SK-N-SH (cell line): ENCODE results near the gene SLC41A3. TPM values are rescaled to one million over a fixed set of nuclear protein-coding genes. Genes with fewer than 3 reads are reported as not detected.

Experiments
- CTCF ChIA-PET: fragments of 300-600, 350-600 bp; formaldehyde crosslinking; extraction: SDS; loops from one replicate; lab custom pipeline; 2021; lab: Yijun Ruan, JAX
- POLR2A ChIA-PET: fragments of 350-600 bp; sonication (Branson Sonifier 250); formaldehyde crosslinking; extraction: SDS; loops from one replicate; lab custom pipeline; 2020; ENCODE audit warnings: antibody characterized with exemption, inconsistent platforms; lab: Yijun Ruan, JAX
- DNase-seq: peaks from one replicate; pipeline ENCODE4 v3.0.0; 2012
- H2AFZ ChIP-seq: fragments of 200-600 bp; sonication (generic); 2 replicates; pipeline ENCODE4 v1.8.1; 2016; ENCODE audit warnings: antibody characterized with exemption, mild to moderate bottlenecking, low read depth
- H3F3A ChIP-seq: fragments of 200-600 bp; sonication (generic); replicated peaks from 2 replicates; pipeline ENCODE3; 2016; ENCODE audit warnings: antibody characterized with exemption, mild to moderate bottlenecking; ENCODE audit not compliant: insufficient read depth
- H3K27ac ChIP-seq, 2 experiments: fragments of 200-500 bp in 1 of 2; fragments of 200-600 bp in 1 of 2; sonication (Bioruptor generic) in 1 of 2; sonication (generic), shearing (Covaris generic) in 1 of 2; 2 replicates each; pipeline versions ENCODE4 v1.5.1 to v1.6.1; 2014 to 2016; ENCODE audit warnings: low read depth in 2 of 2, inconsistent platforms in 1 of 2, low read length in 1 of 2, mild to moderate bottlenecking in 1 of 2, mixed read lengths in 1 of 2
- H3K27me3 ChIP-seq: fragments of 200-600 bp; sonication (generic), shearing (Covaris generic); 2 replicates; pipeline ENCODE4 v1.6.1; 2016; ENCODE audit warnings: mixed run types; ENCODE audit not compliant: insufficient read depth
- H3K36me3 ChIP-seq, 2 experiments: fragments of 200-500 bp in 1 of 2; fragments of 200-600 bp in 1 of 2; sonication (Bioruptor generic) in 1 of 2; sonication (generic) in 1 of 2; replicated peaks in 1 of 2; 2 replicates each; pipeline versions ENCODE3 to v1.5.1; 2014 to 2016; ENCODE audit warnings: low read length in 1 of 2, mild to moderate bottlenecking in 1 of 2; ENCODE audit not compliant: insufficient read depth in 2 of 2, control insufficient read depth in 1 of 2
- H3K4me1 ChIP-seq, 2 experiments: fragments of 200-500 bp in 1 of 2; fragments of 200-600 bp in 1 of 2; sonication (Bioruptor generic) in 1 of 2; sonication (generic), shearing (Covaris generic) in 1 of 2; 2 replicates each; pipeline versions ENCODE4 v1.5.1 to v1.6.1; 2014 to 2016; ENCODE audit warnings: low read depth in 1 of 2, low read length in 1 of 2, mixed run types in 1 of 2; ENCODE audit not compliant: insufficient read depth in 2 of 2, control insufficient read depth in 1 of 2
- H3K4me2 ChIP-seq: fragments of 200-600 bp; sonication (generic), shearing (Covaris generic); 2 replicates; pipeline ENCODE4 v1.6.1; 2017; ENCODE audit warnings: mixed run types
- H3K4me3 ChIP-seq, 2 experiments: fragments of 200-500 bp in 1 of 2; fragments of 200-600 bp in 1 of 2; sonication (Bioruptor generic) in 1 of 2; sonication (generic), shearing (Covaris generic) in 1 of 2; 2 replicates each; pipeline versions ENCODE4 v1.5.1 to v1.8.1; 2014 to 2016; ENCODE audit warnings: low read depth in 2 of 2, inconsistent platforms in 1 of 2, low read length in 1 of 2, mild to moderate bottlenecking in 1 of 2, mixed read lengths in 1 of 2, moderate library complexity in 1 of 2
- H3K79me2 ChIP-seq: fragments of 200-600 bp; sonication (generic); 2 replicates; pipeline ENCODE4 v1.8.1; 2017; ENCODE audit warnings: mild to moderate bottlenecking; ENCODE audit not compliant: insufficient read depth
- H3K9ac ChIP-seq: fragments of 200-600 bp; sonication (generic); 2 replicates; pipeline ENCODE4 v1.6.1; 2017; ENCODE audit warnings: mixed run types
- H3K9me2 ChIP-seq: fragments of 200-600 bp; sonication (generic); 2 replicates; pipeline ENCODE4 v1.6.1; 2017; ENCODE audit warnings: mixed run types
- H3K9me3 ChIP-seq: fragments of 200-600 bp; sonication (generic); 2 replicates; pipeline ENCODE4 v1.6.1; 2017; ENCODE audit warnings: mixed run types, mild to moderate bottlenecking, moderate library complexity
- H4K20me1 ChIP-seq: fragments of 200-600 bp; sonication (generic); 2 replicates; pipeline ENCODE4 v1.6.1; 2017; ENCODE audit warnings: mild to moderate bottlenecking, mixed run types; ENCODE audit not compliant: insufficient read depth
- CHD2 ChIP-seq: fragments of 150-350 bp; IDR thresholded peaks from 2 replicates; pipeline ENCODE4 v1.6.1; 2018; ENCODE audit warnings: low read length; ENCODE audit not compliant: partially characterized antibody
- CTCF ChIP-seq: fragments of 200-600 bp; sonication (generic); IDR thresholded peaks from 2 replicates; pipeline ENCODE4 v1.6.1; 2017; ENCODE audit warnings: antibody characterized with exemption, mild to moderate bottlenecking, moderate library complexity
- EZH2phosphoT487 ChIP-seq: fragments of 200-600 bp; sonication (generic); IDR thresholded peaks from 2 replicates; pipeline ENCODE4 v1.6.1; 2017; ENCODE audit warnings: low read depth, mixed run types, mild to moderate bottlenecking, antibody characterized with exemption, moderate library complexity, borderline replicate concordance
- FOXM1 ChIP-seq: IDR thresholded peaks from 2 replicates; pipeline ENCODE4 v1.4.0; 2012; ENCODE audit warnings: low read depth, mild to moderate bottlenecking
- GABPA ChIP-seq: IDR thresholded peaks from 2 replicates; pipeline ENCODE4 v1.4.0; 2012; ENCODE audit warnings: low read depth, mild to moderate bottlenecking
- MEF2A ChIP-seq: IDR thresholded peaks from 2 replicates; pipeline ENCODE4 v1.4.0; 2012; ENCODE audit warnings: low read depth, borderline replicate concordance
- MXI1 ChIP-seq: IDR thresholded peaks from 2 replicates; pipeline ENCODE4 v1.6.1; 2012; ENCODE audit warnings: mild to moderate bottlenecking, low read depth, low read length, improper control_type of control experiment
- NRF1 ChIP-seq: IDR thresholded peaks from 2 replicates; pipeline ENCODE4 v1.6.1; 2012; ENCODE audit warnings: low read depth, mild to moderate bottlenecking, low read length
- RAD21 ChIP-seq: IDR thresholded peaks from 2 replicates; pipeline ENCODE4 v1.6.1; 2012; ENCODE audit warnings: mild to moderate bottlenecking, low read length
- RCOR1 ChIP-seq: fragments of 150-350 bp; IDR thresholded peaks from 2 replicates; pipeline ENCODE4 v1.6.1; 2017; ENCODE audit warnings: antibody characterized with exemption, low read length
- SIN3A ChIP-seq: IDR thresholded peaks from 2 replicates; pipeline ENCODE4 v1.6.1; 2012; ENCODE audit warnings: low read depth, mild to moderate bottlenecking, low read length, moderate library complexity, borderline replicate concordance
- TAF1 ChIP-seq: IDR thresholded peaks from 2 replicates; pipeline ENCODE4 v1.6.1; 2012; ENCODE audit warnings: low read depth, mild to moderate bottlenecking, low read length, moderate library complexity, borderline replicate concordance
- TCF12 ChIP-seq: IDR thresholded peaks from 2 replicates; pipeline ENCODE4 v1.4.0; 2012
- TEAD4 ChIP-seq: IDR thresholded peaks from 2 replicates; pipeline ENCODE4 v1.4.0; 2012; ENCODE audit warnings: mild to moderate bottlenecking, borderline replicate concordance; ENCODE audit not compliant: insufficient read depth
- YY1 ChIP-seq: IDR thresholded peaks from 2 replicates; pipeline ENCODE4 v1.4.0; 2012; ENCODE audit warnings: low read depth, mild to moderate bottlenecking
- WGBS: methylation state at CpG from one replicate; pipeline ENCODE4 v1.1.6; 2017; ENCODE audit warnings: low lambda C conversion rate; 5-methylcytosine and 5-hydroxymethylcytosine counted together
- polyA plus RNA-seq, 3 experiments: library from polyadenylated mRNA; depleted of rRNA; stranded (reverse); fragments of >200 nt; gene quantifications; 2 replicates each; pipeline ENCODE4 v1.2.3, GENCODE V29; 2012
- TF ChIP-seq, protein P1 (sequence below): IDR thresholded peaks from 2 replicates; pipeline ENCODE4 v1.6.1; 2012; ENCODE audit warnings: mild to moderate bottlenecking, low read depth, low read length, moderate library complexity

Gene SLC41A3
- polyA plus RNA-seq, 1 of the 3 experiments (the other 2 are of a cell fraction): 53.4 TPM

GRCh38 chr3:126087552-126088175 is 3.7 kb upstream of the SLC41A3 start:
- Histone ChIP-seq H3K9ac (no peak overlapping the region), H3K4me2 (no peak overlapping the region), H3K36me3 (no peaks in the 10 kb centered on the region), H3K27ac (no peak overlapping the region), H3K4me1 (peaks cover 0 to 5% of the 10 kb centered on the region in 2 experiments; a peak in 2 of 4 replicates), H3K27me3 (no peaks in the 10 kb centered on the region), H3K9me3 (peaks cover 14% of the 10 kb centered on the region; the same call in 1 of the 2 replicates), H3K9me2 (no peaks in the 10 kb centered on the region), H3F3A (no peaks in the 10 kb centered on the region), H2AFZ (no peak overlapping the region), H3K4me3 (no peak overlapping the region), H4K20me1 (no peaks in the 10 kb centered on the region), H3K79me2 (peaks cover 4% of the 10 kb centered on the region; the same call in 1 of the 2 replicates)
- 2% methylated on average over 1 of the region's 1 CpG for WGBS
- no peak for TF ChIP-seq TCF12
- no peak for TF ChIP-seq RCOR1
- no peak for TF ChIP-seq TEAD4
- no peak for TF ChIP-seq YY1
- no peak for TF ChIP-seq SIN3A
- no peak for TF ChIP-seq EZH2phosphoT487
- no peak for DNase-seq
- CTCF ChIA-PET: interaction anchor here (0.8 to 1.3 kb wide), 3 partner anchors 12 to 159 kb away, joined by 3 to 4 read pairs (median 3); no protein-coding TSS in a partner anchor
- POLR2A ChIA-PET: no interaction called here

DNA sequence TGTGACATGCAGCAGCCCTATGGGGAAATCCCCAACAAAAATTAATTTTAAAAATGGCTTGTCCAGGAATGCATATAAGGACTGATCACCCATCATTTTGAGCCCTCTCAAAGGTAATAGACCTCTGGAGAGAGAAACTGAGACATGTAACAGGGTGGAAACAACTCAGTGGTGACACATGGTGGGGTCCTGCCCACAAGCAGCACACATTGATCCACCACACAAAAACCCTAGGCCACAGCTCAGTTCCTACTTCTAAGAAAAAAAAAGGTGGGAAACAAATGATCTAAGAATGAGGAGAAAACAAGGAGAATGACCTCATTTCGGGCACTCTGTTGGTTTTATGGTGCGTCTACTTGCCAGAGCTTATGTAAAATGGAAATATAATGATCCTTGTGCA is 1.9 kb upstream of the SLC41A3 start:
- Histone ChIP-seq H3F3A (no peaks in the 10 kb centered on the region), H3K9ac (no peak overlapping the region), H3K27ac (no peak overlapping the region), H3K27me3 (no peaks in the 10 kb centered on the region), H3K9me3 (peaks cover 14% of the 10 kb centered on the region; the same call in 1 of the 2 replicates), H3K4me2 (no peak overlapping the region), H3K9me2 (no peaks in the 10 kb centered on the region), H3K79me2 (peaks cover 4% of the 10 kb centered on the region; the same call in 1 of the 2 replicates), H3K36me3 (no peaks in the 10 kb centered on the region), H4K20me1 (no peaks in the 10 kb centered on the region), H3K4me3 (no peak overlapping the region), H2AFZ (no peak overlapping the region), H3K4me1 (peaks cover 0 to 15% of the 10 kb centered on the region in 2 experiments; a peak in 2 of 4 replicates)
- DNase-seq: no peak
- ChIA-PET CTCF (interaction anchor here (0.8 kb wide), 1 partner anchor 48 kb away, joined by 3 read pairs; no protein-coding TSS in a partner anchor), POLR2A (no interaction called here)
- TF ChIP-seq TAF1 (no peak), RAD21 (no peak), NRF1 (no peak), MXI1 (no peak), CHD2 (no peak), MEF2A (no peak), CTCF (no peak), FOXM1 (no peak), TEAD4 (no peak), GABPA (no peak)
- TF ChIP-seq, protein P1, sequence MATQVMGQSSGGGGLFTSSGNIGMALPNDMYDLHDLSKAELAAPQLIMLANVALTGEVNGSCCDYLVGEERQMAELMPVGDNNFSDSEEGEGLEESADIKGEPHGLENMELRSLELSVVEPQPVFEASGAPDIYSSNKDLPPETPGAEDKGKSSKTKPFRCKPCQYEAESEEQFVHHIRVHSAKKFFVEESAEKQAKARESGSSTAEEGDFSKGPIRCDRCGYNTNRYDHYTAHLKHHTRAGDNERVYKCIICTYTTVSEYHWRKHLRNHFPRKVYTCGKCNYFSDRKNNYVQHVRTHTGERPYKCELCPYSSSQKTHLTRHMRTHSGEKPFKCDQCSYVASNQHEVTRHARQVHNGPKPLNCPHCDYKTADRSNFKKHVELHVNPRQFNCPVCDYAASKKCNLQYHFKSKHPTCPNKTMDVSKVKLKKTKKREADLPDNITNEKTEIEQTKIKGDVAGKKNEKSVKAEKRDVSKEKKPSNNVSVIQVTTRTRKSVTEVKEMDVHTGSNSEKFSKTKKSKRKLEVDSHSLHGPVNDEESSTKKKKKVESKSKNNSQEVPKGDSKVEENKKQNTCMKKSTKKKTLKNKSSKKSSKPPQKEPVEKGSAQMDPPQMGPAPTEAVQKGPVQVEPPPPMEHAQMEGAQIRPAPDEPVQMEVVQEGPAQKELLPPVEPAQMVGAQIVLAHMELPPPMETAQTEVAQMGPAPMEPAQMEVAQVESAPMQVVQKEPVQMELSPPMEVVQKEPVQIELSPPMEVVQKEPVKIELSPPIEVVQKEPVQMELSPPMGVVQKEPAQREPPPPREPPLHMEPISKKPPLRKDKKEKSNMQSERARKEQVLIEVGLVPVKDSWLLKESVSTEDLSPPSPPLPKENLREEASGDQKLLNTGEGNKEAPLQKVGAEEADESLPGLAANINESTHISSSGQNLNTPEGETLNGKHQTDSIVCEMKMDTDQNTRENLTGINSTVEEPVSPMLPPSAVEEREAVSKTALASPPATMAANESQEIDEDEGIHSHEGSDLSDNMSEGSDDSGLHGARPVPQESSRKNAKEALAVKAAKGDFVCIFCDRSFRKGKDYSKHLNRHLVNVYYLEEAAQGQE: no peak
- 6% methylated on average over 2 of the region's 2 CpGs for WGBS
